NOMO-1 treated with dmso at 0.1 percent for 144 hours (cell line): ENCODE results near the gene FCSK.
A peak's percentile ranks its signal among the peaks of the same experiment; 100 is the strongest.
"Not testable (repeated sequence)": the region's sequence is repeated elsewhere in the genome, so short reads cannot be mapped to it uniquely, and the experiment has no call there.

ENCODE experiments used
- DNase-seq: peaks from one replicate; lab custom pipeline; 2025; ENCODE audit not compliant: unreplicated experiment; lab: John Stamatoyannopoulos, UW

Gene FCSK

DNA sequence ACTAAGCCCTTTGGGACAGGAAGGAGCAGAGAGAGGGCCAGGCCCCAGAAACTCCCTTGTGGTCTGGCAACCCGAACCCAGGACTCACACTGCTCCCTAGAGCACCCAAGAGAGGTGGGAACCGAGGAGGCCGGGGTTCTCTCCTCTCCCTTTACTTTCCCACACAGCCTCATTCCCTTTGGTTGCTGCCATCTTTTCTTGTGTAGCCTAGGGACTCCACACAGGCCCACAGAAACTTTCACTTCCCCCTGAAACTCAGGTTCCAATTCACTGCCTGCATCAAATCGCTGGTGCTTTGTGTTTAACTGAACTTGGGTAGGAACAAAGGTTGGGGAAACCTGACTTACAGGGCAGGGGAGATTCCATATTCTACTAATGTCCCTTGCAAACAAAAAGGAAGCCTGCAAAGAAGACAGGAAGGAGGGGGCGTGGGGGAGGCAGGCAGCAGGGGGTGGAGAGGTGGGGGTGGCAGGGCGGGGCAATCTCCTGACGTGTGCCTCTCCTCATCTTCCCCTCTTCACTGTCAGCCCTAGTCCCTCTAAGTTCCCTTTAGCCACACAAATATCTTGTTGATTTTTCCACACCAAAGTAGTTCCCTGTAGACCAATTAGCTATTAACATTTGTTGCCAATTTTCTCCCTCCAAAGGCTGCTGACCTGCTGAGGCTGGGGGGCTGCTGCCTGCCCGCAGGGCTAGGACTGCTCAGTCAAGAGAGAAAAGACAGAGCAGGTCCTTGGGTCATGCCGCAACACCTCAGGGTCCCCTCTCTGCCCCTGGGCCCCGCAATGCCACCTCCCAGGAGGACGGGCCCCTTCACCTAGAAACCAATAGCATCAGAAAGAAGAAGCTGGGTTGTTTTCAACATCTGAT, 23.5 kb upstream of the FCSK start:
- DNase-seq, result peak; percentile 81

DNA sequence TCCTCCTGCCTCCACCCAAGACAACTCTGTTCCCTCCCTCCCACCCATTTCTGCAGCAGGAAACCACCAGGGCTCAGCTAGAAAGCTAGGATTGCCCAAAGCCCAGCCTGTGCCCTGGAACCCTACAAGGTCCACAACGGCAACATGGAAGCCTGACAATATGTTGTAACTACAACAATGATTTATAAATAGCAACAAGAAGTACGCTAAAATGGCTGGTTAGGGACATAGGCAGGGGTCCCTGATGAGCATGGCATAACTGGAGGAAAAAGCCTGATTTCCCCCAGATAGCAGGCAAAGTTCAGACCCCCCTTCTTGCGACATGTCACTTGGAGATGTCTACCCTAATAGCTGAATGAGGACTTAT, 22.1 kb upstream of the FCSK start:
- DNase-seq, result no peak

DNA sequence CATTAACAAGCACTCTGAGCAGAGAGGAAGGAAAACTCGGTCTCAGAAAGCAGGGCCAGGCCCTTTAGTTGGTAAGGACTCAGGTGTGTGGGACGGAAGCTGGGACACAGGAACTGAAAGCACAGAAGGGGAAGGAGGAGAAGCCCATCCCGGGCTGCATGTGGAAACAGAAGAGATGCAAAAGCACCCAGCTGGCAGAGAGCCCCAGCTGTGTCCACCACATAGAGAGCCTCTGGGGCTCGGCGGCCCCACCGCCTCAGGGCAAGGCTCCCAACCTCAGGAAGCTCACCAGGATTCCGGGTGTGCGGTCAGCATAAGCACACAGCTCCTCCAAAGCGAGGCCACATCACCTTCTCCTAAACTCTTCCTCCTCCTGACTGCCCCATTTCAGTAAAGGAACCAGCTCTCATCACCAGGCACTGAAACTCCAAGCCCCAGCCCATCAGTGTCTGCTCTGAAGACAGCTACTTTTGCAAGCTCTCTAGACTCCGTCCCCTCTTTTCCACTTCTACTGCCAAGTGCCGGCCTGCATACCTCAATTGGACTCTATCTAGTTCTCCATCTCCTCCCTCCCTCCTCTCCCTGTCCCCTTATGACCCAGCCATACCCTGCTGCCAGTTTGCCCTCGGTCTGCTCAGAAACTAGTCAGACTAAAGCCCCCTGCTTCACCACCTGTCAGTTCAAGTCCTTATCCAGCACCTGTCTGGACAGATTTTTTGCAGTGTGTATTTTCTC, 21.5 kb upstream of the FCSK start:
- peak; percentile 49 for DNase-seq

DNA sequence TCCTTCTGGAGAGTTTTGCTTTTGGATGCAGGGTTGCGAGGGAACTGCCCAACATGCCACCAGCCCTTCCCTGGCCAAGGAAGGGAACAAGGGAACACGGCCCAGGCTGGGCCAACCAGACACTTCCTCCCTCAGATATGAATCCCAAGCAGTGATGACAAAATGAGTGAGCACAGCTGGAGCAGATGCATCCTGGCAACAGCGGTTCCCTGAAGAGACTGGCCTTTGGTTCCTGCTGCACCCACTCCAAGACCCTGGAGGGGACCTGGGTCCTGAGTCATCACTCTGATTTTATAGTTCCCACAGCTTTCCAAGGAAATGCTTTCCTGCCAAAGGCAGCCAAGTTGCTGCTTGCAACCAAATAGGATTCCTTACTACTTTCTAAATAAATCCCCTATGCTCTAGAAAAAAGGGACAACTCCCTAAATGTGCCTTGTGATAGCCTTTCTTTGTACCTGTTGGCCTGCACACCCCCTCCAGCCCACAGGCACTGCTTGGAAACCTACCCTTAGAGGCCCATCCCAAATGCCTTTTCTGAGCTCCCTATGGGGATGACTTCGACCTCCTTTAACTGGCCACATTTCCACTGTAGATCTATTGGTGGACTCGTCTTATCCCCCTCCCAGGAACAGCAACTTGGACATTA, 20.8 kb upstream of the FCSK start:
- DNase-seq, result no peak

DNA sequence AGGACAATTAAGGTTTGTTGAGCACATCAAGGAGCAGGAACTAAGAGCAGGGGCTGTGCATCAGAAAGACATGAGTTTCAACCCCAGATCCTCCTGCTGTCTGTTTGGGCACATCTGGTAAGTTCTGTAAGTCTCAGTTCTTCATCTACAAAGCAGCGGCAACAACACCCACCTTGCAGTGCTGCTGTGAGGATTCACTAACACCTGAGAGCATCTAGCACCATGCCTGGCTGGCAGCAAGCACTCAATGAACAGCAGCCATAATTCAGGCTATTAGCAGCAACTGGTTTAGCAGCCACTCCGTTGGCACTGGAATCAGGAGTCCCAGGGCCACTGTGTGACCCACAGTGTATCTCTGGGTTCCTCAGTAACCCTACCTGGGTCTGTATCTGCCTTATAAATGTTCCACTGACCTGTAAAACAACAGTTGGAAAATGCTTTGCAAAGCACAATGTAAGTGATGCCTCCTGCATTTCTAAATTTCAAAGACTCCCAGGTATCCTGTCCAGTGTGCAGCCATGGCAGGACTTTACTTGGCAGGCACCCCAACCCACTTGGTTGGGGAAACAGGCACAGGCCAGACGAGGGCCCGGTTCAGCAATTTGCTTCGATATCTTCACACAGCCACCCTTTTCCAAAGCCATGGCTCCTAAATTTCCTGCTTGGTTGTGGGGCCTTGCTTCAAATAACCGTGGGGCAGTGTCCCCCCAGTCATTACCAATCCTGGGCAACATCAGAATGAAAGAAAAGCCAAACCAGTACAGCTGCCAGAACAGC, 19.7 kb upstream of the FCSK start:
- DNase-seq, result no peak

DNA sequence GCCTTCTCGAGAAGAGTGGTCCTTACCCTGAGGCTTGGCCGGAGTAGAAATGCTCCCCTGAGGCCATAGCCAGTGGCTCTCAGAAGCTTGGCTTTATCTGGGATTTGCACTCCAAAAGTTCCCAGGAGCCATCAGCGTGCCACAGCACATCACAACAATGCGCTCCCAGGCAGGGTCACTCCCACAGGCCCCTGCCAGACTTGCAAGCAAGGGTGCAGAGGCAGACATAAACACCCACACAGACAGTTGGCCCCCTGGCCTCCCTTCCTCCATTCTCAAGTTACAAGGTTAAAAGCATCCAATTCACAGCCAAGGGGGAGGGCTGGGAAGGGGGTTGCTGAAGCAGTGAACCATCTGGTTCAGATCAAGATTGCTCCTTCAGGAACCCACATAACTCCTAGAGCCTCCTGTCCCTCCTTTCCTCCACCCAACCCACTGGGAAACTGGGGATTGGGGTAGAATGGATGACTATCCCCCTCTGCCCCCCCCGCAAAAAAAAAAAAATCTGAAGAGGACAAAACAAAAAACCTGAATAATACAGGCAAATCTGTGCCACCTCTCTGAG, 17.3 kb upstream of the FCSK start:
- DNase-seq, result no peak

DNA sequence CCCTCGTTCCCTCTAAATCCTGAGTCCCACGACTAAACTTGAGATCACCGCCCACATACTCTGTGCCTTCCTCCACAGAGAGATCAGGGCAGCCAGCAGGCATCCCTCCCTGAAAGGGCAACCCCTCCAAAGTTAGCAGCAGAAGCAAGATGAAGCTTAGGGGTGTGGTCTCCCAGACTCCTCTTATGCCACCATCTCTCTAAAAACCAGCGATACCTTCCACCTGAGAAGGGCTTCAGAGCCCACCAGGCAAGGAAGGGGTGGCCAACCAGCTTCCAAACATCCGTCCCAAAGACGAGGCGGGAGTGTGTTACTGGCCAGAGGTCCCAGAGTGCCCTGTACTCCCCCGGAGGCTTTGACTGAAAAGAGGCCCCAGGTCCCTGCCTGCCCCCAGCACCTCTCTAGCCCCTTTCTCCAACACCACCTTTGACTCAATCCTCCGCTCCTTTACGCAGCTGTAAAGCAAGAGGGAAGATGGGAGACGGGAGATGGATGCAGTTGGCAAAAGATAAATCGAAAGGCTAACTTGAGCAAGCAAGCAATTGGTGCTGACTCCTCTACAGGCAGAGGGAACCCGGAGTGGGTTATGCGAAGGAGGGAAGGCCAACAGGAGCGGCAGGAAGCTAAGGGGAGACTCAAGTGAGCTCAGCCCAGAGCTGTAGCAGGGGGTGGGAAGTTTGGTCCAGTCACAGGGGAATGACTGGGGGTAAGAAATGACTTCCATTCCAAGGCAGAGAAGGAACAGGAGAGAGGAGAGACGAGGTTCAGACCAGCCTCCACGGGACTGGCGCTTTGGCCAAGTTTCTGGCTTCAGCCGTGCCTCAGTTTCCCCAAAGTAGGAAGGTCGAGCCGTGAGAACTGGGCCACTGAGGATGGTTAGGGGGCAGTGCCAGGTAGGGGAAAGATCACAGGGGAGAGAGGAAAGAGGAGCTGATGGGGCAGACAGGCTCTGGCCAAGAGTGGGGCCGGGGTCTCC, 16.5 kb upstream of the FCSK start:
- no peak for DNase-seq

DNA sequence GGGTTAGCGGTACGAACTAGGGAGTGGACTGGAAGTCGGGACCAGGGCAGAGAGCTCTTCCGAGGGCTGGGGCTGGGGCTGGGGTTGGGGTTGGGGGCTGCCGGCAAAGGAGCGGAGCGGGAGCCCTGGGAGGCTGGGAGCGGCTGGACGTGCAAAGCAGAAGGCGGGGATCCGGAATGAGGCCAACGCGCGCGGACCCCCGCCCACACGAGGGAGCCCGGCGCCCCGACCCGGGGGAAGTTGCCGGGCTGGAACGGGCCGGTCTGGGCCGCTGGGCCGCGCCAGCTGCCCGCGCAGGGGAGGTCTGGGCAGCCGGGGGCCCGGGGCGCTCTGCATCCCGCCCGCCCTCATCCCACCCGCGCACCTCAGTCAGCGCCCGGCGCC, 15.8 kb upstream of the FCSK start:
- DNase-seq, result no peak

DNA sequence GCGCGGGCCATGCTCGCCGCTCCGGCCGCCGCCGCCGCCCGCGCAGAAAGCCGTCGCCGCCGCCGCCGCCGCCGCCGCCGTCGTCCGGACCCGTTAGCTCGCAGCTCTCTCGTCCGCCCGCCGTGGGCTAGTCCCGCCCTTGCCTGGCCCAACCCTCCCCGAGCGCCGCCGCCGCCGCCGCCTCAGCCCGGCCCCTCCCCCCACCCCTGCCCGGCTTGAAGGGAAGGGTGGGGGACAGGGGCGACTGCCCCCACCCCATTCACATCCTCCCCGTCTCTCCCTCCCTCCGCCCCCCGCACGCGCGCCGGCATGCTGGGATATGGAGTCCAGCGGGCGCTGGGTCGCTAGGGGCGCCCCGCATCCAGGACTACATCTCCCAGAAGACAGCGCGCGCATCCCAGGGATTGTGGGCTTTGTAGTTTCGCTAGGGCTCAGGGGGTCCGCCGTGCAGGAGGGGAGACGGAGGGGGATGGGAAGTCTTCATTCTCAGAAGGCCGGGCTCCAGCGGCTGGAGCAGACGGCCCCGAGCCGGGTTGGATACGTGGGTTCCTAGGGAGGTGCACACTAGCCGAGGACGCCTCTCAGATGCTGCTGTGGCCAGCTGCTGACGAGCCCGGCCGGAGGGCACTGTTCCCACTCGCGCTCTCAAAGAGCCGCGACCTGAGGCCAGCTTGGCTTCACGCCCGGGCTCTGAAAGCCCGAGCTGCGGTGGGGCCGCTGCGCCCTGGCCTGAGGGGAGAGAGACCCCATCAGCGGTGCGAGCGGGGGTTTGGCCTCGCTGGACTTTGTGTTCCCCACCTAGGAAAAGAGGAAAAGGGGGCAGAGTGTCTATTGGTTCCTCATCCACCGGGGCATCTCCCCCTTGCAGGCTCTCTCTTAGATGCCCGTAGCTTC, 15.2 kb upstream of the FCSK start, which contains the start of gene ST3GAL2:
ST3GAL2 (minus strand) TSS at position 132 of the 894 bp plus-strand sequence. CDS start 40,570 bp downstream, outside the sequence.
- DNase-seq, result peak; percentile 80

DNA sequence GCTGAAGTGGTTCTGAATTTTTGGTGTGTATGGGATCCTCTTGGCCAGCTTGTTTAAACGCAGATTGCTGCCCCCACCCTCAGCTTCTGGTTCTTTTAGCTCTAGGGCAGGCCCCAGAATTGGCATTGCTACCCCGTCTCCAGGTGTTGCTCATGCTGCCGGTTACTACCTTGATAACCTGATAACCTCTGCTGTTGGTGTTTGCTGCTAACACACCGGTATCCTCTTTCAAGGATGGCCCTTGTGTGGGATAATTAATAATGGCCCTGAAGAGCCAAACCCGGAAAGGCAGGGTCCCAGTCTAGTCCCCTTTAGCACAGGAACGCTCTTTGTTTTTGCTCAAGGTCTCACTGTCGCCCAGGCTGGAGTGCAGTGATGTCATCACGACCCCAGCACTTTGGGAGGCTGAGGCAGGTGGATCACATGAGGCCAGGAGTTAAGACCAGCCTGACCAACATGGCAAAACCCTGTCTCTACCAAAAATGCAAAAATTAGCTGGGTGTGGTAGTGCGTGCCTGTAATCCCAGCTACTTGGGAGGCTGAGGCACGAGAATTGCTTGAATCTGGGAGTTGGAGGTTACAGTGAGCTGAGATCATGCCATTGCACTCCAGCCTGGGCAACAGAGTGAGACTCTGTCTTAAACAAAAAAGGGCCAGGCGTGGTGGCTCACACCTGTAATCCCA, 14.2 kb upstream of the FCSK start:
- DNase-seq, result no peak

DNA sequence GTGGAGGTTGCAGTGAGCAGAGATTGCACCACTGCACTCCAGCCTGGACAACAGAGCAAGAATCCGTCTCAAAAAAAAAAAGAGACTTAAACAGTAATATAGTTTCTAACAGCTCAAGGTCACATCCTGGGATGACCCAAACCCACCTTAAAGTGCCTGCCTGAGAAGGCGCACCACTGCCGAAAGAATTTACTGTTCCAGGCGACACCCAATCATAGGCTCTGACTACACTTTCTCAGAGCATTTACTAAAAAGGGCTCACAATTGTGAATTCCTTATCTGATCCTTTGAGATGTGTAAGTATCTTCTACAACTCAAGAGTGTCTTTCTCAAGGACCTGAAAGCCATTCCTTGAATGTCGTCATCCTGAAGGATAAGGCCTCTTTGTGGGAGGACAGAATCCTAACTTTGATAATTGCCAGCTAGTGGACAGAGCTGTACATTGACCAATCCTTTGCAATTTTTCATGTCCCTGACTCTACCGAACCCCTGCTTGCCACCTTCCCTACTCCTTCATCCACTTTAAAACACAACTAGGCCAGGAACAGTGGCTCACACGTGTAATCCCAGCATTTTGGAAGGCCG, 12.9 kb upstream of the FCSK start:
- DNase-seq, result no peak

DNA sequence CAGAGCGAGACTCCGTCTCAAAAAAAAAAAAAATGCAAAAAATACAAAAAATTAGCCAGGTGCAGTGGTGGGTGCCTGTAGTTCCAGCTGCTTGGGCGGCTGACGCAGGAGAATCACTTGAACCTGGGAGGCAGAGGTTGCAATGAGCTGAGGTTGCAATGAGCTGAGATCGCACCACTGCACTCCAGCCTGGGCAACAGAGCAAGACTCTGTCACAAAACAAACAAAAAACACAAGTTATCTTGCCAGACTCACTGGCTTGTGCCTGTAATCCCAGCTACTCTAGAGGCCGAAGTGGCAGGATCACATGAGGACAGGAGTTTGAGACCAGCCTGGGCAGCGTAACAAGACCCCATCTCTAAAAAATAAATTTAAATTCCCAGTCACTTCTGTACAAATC, 12.1 kb upstream of the FCSK start:
- DNase-seq, result no peak

DNA sequence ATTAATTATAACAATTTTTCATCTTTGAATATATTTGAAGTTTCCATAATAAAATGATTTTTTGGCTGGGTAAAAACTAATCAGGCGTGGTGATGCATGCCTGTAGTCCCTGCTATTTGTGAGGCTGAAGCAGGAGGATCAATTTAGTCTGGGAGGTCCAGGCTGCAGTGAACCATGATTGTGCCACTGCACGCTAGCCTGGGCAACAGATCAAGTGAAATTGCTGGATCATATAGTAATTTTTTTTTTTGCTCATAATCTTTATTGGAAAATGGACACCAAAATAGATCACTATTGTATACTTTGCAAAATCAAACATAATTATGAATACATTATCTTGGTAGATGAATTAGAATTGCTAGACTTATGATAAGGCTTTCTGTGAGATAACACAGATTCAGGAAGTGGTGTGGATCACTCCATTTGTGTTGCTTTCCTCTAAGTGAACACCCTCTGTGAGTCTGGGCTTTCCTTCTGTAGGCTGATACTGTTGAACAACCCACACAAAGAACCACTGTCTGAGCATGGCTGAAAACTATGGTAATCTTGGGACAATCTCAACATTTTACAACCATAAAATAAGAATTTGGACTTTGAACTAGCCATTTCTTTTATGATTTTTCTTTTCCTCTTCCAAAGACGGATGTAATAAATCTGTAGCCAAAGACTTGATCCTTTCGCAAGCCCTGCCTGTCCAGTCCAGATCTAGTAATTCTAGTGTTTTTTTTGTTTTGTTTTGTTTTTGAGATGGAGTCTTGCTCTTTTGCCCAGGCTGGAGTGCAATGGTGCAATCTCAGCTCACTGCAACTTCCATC, 9.9 kb upstream of the FCSK start:
- peak; percentile 23 for DNase-seq

DNA sequence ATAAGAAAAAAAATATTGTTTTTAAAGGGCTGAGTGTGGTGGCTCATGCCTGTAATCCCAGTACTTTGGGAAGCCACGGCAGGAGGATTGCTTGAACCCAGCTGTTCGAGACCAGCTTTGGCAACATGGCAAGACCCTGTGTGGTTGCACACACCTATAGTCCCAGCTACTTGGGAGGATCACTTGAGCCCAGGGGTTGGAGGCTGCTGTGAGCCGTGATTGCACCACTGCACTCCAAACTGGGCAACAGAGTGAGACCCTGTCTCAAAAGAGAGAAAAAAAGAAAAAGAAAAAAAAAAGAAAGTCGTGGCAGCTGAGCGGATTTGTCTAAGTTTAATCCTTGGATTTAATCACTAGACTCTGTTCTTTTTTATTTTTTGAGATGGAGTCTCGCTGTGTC, 6.3 kb upstream of the FCSK start:
- DNase-seq, result no peak

DNA sequence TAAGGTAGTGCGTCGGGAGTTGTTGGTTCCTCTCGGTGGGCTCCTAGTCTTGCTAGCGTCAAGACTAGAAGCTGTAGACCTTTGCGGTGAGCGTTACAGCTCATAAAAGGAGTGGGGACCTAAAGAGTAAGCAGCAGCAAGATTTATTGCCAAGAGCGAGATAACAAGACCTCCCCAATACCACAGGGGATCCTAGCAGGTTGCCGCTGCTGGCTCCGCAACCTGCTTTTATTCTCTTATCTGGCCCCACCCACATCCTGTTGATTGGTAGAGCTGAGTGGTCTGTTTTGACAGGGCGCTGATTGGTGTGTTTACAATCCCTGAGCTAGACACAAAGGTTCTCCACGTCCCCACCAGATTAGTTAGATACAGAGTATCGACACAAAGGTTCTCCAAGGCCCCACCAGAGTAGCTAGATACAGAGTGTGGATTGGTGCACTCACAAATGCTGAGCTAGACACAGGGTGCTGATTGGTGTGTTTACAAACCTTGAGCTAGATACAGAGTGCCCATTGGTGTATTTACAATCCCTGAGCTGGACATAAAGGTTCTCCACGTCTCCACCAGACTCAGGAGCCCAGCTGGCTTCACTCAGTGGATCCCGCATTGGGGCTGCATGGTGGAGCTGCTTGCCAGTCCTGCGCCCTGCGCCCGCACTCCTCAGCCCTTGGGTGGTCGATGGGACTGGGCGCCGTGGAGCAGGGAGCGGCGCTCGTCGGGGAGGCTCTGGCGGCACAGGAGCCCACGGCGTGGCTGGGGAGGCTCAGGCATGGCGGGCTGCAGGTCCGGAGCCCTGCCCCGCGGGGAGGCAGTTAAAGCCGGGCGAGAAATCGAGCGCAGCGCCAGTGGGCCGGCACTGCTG, 4.0 kb upstream of the FCSK start:
- not testable (repeated sequence) for DNase-seq

DNA sequence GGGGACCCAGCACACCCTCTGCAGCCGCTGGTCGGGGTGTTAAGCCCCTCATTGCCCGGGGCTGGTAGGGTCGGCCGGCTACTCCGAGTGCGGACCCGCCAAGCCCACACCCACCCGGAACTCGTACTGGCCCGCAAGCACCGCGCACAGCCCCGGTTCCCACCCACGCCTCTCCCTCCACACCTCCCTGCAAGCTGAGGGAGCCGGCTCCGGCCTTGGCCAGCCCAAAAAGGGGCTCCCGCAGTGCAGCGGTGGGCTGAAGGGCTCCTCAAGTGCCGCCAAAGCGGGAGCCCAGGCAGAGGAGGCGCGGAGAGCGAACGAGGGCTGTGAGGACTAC, 3.4 kb upstream of the FCSK start:
- DNase-seq, result not testable (repeated sequence)
